GM19397 (cell line): ENCODE data around the gene BHMT2.

Source experiments
- ATAC-seq: cut with Tn5 transposase; IDR thresholded peaks from one replicate; pipeline ENCODE4 v1.9.1; 2021; ENCODE audit warnings: mild to moderate bottlenecking, moderate library complexity; ENCODE audit not compliant: unreplicated experiment

BHMT2 gene

GRCh38 chr5:79059674-79060073 lies 9.9 kb upstream of the BHMT2 start:
- no peak for ATAC-seq

GRCh38 chr5:79062436-79062835 lies 7.1 kb upstream of the BHMT2 start:
- ATAC-seq, result no peak

- ATAC-seq, result no peak
Observed at GRCh38 chr5:79070350-79070667, 742 bp downstream of the BHMT2 start.

GRCh38 chr5:79074641-79075040 lies 5.1 kb downstream of the BHMT2 start:
- no peak for ATAC-seq

GRCh38 chr5:79075646-79076426 lies 6.3 kb downstream of the BHMT2 start:
- no peak for ATAC-seq

- ATAC-seq, result no peak
Observed at GRCh38 chr5:79076819-79077218, 7.3 kb downstream of the BHMT2 start.

GRCh38 chr5:79077680-79078365 lies 8.3 kb downstream of the BHMT2 start:
- no peak for ATAC-seq

GRCh38 chr5:79080804-79081203 lies 11.2 kb downstream of the BHMT2 start:
- no peak for ATAC-seq

GRCh38 chr5:79081779-79082178 lies 12.2 kb downstream of the BHMT2 start:
- ATAC-seq, result no peak

- ATAC-seq, result no peak
Observed at GRCh38 chr5:79086116-79086515, 16.5 kb downstream of the BHMT2 start.

- no peak for ATAC-seq
Observed at GRCh38 chr5:79088507-79088906, 18.9 kb downstream of the BHMT2 start.

GRCh38 chr5:79091064-79091463 lies 21.5 kb downstream of the BHMT2 start:
- no peak for ATAC-seq

GRCh38 chr5:79093762-79094161 lies 24.2 kb downstream of the BHMT2 start:
- ATAC-seq, result no peak

- ATAC-seq, result no peak
Observed at GRCh38 chr5:79105868-79106267, 36.3 kb downstream of the BHMT2 start.

- ATAC-seq, result no peak
Observed at GRCh38 chr5:79107020-79107796, 37.6 kb downstream of the BHMT2 start.

- ATAC-seq, result no peak
Observed at GRCh38 chr5:79108086-79108485, 38.5 kb downstream of the BHMT2 start.

- no peak for ATAC-seq
Observed at GRCh38 chr5:79108792-79109191, 39.2 kb downstream of the BHMT2 start.

GRCh38 chr5:79109527-79110492 lies 40.2 kb downstream of the BHMT2 start:
- ATAC-seq, result no peak

GRCh38 chr5:79111387-79111959 lies 41.9 kb downstream of the BHMT2 start, which contains the start of gene BHMT:
Gene BHMT (plus strand): TSS chr5:79111809. CDS start chr5:79111886, 77 bp downstream.
- ATAC-seq, result no peak
